Measurements from ENCODE around the gene BPIFB6.

BPIFB6 gene

DNA sequence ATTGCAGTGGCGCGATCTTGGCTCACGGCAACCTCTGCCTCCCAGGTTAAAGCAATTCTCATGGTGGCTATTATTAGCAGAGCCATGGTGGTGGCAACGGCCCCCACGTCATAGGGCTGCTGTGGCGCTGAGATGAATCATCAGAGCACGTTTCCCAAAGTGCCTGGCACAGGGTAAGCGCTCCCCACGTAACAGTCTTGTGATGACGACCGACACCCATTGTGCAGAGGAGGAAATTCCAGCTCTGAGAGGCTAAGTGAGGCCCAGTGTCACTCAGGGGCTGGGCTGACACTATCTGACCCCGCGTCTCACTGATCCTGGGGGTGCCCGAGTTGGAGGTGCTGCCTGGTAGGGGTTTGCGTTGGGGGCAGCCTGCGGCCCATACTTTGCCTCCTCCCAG is 43.4 kb upstream of the BPIFB6 start:
- TF ChIP-seq FOXP2 (optimal IDR thresholded peaks at IDR 0.05; ENCODE audit: borderline replicate concordance, extremely low read depth, extremely low read length, insufficient read depth) (no peak), SIN3A (IDR thresholded peaks at IDR 0.05; ENCODE audit: borderline replicate concordance, insufficient read depth, low read length) (no peak), POLR2AphosphoS5 (IDR thresholded peaks at IDR 0.05; ENCODE audit: low read depth, low read length) (no peak), TAF1 (IDR thresholded peaks at IDR 0.05; ENCODE audit: borderline replicate concordance, insufficient read depth, low read length) (no peak)
- TF ChIP-seq, protein P1, sequence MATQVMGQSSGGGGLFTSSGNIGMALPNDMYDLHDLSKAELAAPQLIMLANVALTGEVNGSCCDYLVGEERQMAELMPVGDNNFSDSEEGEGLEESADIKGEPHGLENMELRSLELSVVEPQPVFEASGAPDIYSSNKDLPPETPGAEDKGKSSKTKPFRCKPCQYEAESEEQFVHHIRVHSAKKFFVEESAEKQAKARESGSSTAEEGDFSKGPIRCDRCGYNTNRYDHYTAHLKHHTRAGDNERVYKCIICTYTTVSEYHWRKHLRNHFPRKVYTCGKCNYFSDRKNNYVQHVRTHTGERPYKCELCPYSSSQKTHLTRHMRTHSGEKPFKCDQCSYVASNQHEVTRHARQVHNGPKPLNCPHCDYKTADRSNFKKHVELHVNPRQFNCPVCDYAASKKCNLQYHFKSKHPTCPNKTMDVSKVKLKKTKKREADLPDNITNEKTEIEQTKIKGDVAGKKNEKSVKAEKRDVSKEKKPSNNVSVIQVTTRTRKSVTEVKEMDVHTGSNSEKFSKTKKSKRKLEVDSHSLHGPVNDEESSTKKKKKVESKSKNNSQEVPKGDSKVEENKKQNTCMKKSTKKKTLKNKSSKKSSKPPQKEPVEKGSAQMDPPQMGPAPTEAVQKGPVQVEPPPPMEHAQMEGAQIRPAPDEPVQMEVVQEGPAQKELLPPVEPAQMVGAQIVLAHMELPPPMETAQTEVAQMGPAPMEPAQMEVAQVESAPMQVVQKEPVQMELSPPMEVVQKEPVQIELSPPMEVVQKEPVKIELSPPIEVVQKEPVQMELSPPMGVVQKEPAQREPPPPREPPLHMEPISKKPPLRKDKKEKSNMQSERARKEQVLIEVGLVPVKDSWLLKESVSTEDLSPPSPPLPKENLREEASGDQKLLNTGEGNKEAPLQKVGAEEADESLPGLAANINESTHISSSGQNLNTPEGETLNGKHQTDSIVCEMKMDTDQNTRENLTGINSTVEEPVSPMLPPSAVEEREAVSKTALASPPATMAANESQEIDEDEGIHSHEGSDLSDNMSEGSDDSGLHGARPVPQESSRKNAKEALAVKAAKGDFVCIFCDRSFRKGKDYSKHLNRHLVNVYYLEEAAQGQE (IDR thresholded peaks at IDR 0.05; ENCODE audit: insufficient read depth in 1 of 2, low read depth in 2 of 2, low read length in 2 of 2): no peak

DNA sequence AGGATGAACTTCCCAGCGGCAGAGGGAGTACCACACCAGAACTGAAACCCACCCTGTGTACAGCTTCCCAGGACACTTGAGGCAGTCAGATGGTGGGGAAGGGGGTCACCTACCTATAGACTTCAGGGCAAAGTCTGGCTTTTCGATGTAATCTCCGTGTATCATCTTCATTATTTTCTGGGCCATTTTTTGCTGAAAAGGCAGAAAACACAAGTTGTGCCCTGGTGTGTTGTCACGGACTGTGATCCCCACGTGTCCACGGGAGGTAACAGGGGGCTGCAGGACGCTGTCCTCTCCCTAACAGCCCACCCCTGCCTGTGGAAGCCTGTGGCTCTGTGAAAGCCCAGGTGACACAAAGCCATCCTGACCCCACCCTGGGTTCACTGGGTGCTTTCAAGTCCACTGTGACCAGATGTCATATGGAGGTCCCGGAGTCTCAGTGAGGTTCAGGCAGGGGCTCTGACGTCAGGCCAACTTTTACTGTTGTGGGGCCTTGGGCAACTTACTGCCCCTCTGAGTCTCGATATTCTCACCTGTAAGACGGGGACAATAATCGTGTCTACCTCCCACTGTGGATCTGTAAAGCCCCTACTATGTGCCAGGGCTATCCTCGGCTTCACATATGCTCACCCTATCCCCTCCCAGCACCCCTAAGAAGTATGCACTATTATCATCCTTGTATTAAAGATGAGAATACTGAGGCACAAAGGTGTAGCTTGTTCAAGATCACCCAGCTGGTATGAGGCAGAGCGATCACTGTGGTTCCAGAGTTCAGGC is 41.8 kb upstream of the BPIFB6 start:
- TF ChIP-seq FOXP2 (optimal IDR thresholded peaks at IDR 0.05; ENCODE audit: borderline replicate concordance, extremely low read depth, extremely low read length, insufficient read depth) (no peak), POLR2AphosphoS5 (IDR thresholded peaks at IDR 0.05; ENCODE audit: low read depth, low read length) (no peak), SIN3A (IDR thresholded peaks at IDR 0.05; ENCODE audit: borderline replicate concordance, insufficient read depth, low read length) (no peak), TAF1 (IDR thresholded peaks at IDR 0.05; ENCODE audit: borderline replicate concordance, insufficient read depth, low read length) (no peak)
- TF ChIP-seq, protein P1 (IDR thresholded peaks at IDR 0.05; ENCODE audit: insufficient read depth in 1 of 2, low read depth in 2 of 2, low read length in 2 of 2): no peak

DNA sequence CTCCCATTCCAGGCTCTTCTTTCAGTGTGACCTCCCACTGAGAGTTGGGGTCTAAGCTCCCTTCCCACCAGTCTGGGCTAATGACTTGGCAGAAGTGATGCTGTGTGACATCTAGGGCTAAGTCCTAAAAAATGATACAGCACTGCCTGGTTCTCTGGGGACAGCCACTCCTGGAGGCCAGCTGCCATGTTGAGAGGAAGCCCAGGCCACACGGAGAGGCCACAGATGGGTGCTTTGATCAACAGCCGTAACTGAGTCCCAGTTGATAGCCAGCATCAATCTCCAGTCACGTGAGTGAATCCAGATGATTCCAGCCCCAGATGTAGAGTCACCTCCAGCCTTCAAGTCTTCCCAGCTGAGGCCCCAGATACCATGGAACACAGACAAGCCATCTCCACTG is 41.0 kb upstream of the BPIFB6 start:
- TF ChIP-seq SIN3A (IDR thresholded peaks at IDR 0.05; ENCODE audit: borderline replicate concordance, insufficient read depth, low read length): no peak
- no peak for TF ChIP-seq FOXP2 (optimal IDR thresholded peaks at IDR 0.05; ENCODE audit: borderline replicate concordance, extremely low read depth, extremely low read length, insufficient read depth)
- no peak for TF ChIP-seq POLR2AphosphoS5 (IDR thresholded peaks at IDR 0.05; ENCODE audit: low read depth, low read length)

DNA sequence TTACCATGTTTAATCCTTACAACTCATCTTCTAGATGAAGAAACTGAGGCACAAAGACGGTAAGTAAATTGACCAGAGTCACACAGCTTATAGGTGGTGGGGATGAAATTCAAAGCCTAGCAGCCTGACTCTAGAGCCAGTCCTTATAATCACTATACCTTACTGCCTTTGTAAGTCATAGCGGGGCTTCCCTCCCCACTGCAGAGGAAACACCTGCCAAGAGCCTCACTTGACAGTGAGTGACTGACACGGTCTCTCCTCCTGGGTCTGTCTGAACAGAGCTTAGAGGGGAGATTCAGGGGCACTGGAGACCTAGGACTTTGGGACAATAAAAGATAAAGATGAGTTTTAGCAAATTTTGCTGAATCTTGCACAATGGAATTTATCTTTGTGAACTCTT is 40.1 kb upstream of the BPIFB6 start:
- TF ChIP-seq POLR2AphosphoS5 (IDR thresholded peaks at IDR 0.05; ENCODE audit: low read depth, low read length) (no peak), SIN3A (IDR thresholded peaks at IDR 0.05; ENCODE audit: borderline replicate concordance, insufficient read depth, low read length) (no peak), FOXP2 (optimal IDR thresholded peaks at IDR 0.05; ENCODE audit: borderline replicate concordance, extremely low read depth, extremely low read length, insufficient read depth) (no peak), TAF1 (IDR thresholded peaks at IDR 0.05; ENCODE audit: borderline replicate concordance, insufficient read depth, low read length) (no peak)
- TF ChIP-seq, protein P1 (IDR thresholded peaks at IDR 0.05; ENCODE audit: insufficient read depth in 1 of 2, low read depth in 2 of 2, low read length in 2 of 2): no peak

DNA sequence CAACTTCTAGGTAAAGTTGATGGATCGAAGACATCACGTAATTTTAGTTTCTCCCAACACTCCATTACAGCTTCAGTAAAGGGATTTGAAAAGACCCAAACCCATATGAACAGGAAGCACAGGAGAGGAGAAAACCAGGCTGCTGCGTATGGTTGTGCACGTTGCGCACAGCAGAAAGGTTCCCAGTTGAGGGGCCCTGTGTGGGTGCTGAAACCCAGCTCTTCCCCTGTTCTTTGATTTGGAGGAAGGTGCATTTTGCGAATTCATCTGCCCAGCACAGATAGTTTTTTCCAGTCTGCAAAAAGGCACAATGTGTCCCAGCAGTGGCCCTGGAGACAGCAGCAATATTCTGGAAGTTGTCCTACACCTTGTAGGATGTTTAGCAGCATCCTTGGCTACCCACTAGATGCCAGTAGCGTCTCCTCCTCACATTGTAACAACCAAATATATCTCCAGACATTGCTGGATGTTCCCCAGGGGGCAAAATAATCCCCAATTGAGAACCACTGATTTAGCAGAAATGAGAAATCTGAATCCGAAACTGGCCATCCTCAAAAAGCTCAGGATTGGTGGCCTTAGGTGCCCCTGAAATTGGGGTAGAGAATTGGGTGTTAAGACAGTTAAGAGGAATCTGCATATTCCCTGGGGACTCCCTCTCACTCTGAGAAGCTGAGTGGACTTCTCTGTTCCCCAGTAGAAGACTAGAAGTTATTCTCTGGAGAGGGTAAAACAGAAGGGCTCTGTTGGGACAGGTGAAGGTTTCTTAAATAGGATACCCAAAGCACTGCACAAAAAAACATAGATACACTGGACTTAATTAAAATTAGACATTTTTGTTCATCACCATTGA is 39.4 kb upstream of the BPIFB6 start:
- TF ChIP-seq, protein P1 (IDR thresholded peaks at IDR 0.05; ENCODE audit: insufficient read depth in 1 of 2, low read depth in 2 of 2, low read length in 2 of 2): no peak
- TF ChIP-seq FOXP2 (optimal IDR thresholded peaks at IDR 0.05; ENCODE audit: borderline replicate concordance, extremely low read depth, extremely low read length, insufficient read depth) (no peak), TAF1 (IDR thresholded peaks at IDR 0.05; ENCODE audit: borderline replicate concordance, insufficient read depth, low read length) (no peak), POLR2AphosphoS5 (IDR thresholded peaks at IDR 0.05; ENCODE audit: low read depth, low read length) (no peak), SIN3A (IDR thresholded peaks at IDR 0.05; ENCODE audit: borderline replicate concordance, insufficient read depth, low read length) (no peak)

Data from PFSK-1 (cell line).